Left ventricle myocardium superior (tissue), 1 donor: ENCODE results near the gene HIGD1B. TPM values are rescaled to one million over a fixed set of nuclear protein-coding genes. Genes with fewer than 3 reads are reported as not detected.

ENCODE experiments used
- total RNA-seq: library from RNA; stranded (reverse); fragmentation: NEBNext Ultra II Directional; extraction: Animal tissue kit (Norgen Biotek cat#: 25700); gene quantifications from one replicate; pipeline ENCODE4 v1.2.1, GENCODE V29; 2021
- donor health status: DM: no; HTN: yes; CAD: no; lungs with severe emphysema.

Gene HIGD1B
- total RNA-seq, 1 donor from 2014 or later: 22.2 TPM

Other genes starting within 250 kb of the HIGD1B start
- gene MEIOC, start 191.4 kb upstream of the HIGD1B start, total RNA-seq: not detected
- 31.0 TPM for gene CCDC43, start 158.1 kb upstream of the HIGD1B start, total RNA-seq
- gene DBF4B, start 139.2 kb upstream of the HIGD1B start, total RNA-seq: 4.9 TPM
- gene ADAM11, start 88.9 kb upstream of the HIGD1B start, total RNA-seq: 27.2 TPM
- 18.6 TPM for gene GJC1, start 17.6 kb upstream of the HIGD1B start, total RNA-seq
- 54.4 TPM for gene EFTUD2, start 51.6 kb downstream of the HIGD1B start, total RNA-seq
- gene GFAP, start 67.6 kb downstream of the HIGD1B start, total RNA-seq: 4.2 TPM
- 3.2 TPM for gene KIF18B, start 99.9 kb downstream of the HIGD1B start, total RNA-seq
- gene C1QL1, start 120.4 kb downstream of the HIGD1B start, total RNA-seq: 15.2 TPM
- gene DCAKD, start 203.7 kb downstream of the HIGD1B start, total RNA-seq: 25.6 TPM
- gene NMT1, start 213.4 kb downstream of the HIGD1B start, total RNA-seq: 114 TPM